BLaER1 treated with 17β-estradiol and CSF1 and Interleukin-3, amounts not matched to agents 10 nM and 100 nM (cell line): ENCODE results near the gene CTIF.
A peak's percentile ranks its signal among the peaks of the same experiment; 100 is the strongest.

Experiments
- H3K27ac ChIP-seq, 11 experiments: shearing (Covaris generic); formaldehyde crosslinking; 2 replicates each; pipeline ENCODE4 v1.8.1; 2022
- H3K27me3 ChIP-seq, 11 experiments: shearing (Covaris generic); formaldehyde crosslinking; 2 replicates each; pipeline ENCODE4 v1.8.1; 2022
- H3K36me3 ChIP-seq, 11 experiments: shearing (Covaris generic); formaldehyde crosslinking; 2 replicates each; pipeline ENCODE4 v1.8.1; 2022
- H3K4me1 ChIP-seq, 10 experiments: shearing (Covaris generic); formaldehyde crosslinking; 2 replicates each; pipeline ENCODE4 v1.8.1; 2022
- H3K4me2 ChIP-seq, 11 experiments: shearing (Covaris generic); formaldehyde crosslinking; 2 replicates each; pipeline ENCODE4 v1.8.1; 2022
- H3K4me3 ChIP-seq, 10 experiments: shearing (Covaris generic); formaldehyde crosslinking; 2 replicates each; pipeline ENCODE4 v1.8.1; 2022
- H3K9ac ChIP-seq, 11 experiments: shearing (Covaris generic); formaldehyde crosslinking; 2 replicates each; pipeline ENCODE4 v1.8.1; 2022
- H3K9me3 ChIP-seq, 11 experiments: shearing (Covaris generic); formaldehyde crosslinking; replicated peaks in 1 of 11; 2 replicates each; pipeline ENCODE4 v1.8.1; 2022
- H4K20me1 ChIP-seq, 11 experiments: shearing (Covaris generic); formaldehyde crosslinking; 2 replicates each; pipeline ENCODE4 v1.8.1; 2022
- Cebpa-rat ChIP-seq, 11 experiments: shearing (Covaris generic); IDR thresholded peaks; 2 replicates each; pipeline ENCODE4 v1.8.1; 2022

CTIF gene

GRCh38 chr18:48732767-48733424 is 194.1 kb downstream of the CTIF start:
- Histone ChIP-seq H3K4me3 (no peak overlapping the region), H3K27me3 (no peaks in the 10 kb centered on the region), H3K9ac (no peak overlapping the region), H3K27ac (no peak overlapping the region), H3K36me3 (peaks cover 0 to 19% (median 0%) of the 10 kb centered on the region in 11 experiments; a peak in 4 of 22 replicates), H3K9me3 (peaks cover 0 to 7% (median 6%) of the 10 kb centered on the region in 11 experiments; a peak in 8 of 22 replicates), H4K20me1 (peaks cover 0 to 70% (median 3%) of the 10 kb centered on the region in 11 experiments; a peak in 9 of 22 replicates), H3K4me2 (peak overlapping the region in 10 of 11 experiments; percentile 12 to 76 (median 36); a peak in 16 of 22 replicates), H3K4me1 (peaks cover 13 to 35% (median 26%) of the 10 kb centered on the region in 10 experiments)
- no peak for TF ChIP-seq Cebpa-rat (IDR thresholded peaks at IDR 0.05)

- Histone ChIP-seq H3K36me3 (peaks cover 0 to 11% (median 0%) of the 10 kb centered on the region in 11 experiments; a peak in 2 of 22 replicates), H4K20me1 (peaks cover 0 to 75% (median 3%) of the 10 kb centered on the region in 11 experiments; a peak in 9 of 22 replicates), H3K9me3 (no peaks in the 10 kb centered on the region; a peak in 1 of 22 replicates), H3K4me3 (no peak overlapping the region), H3K27me3 (no peaks in the 10 kb centered on the region), H3K27ac (no peak overlapping the region), H3K4me1 (peaks cover 13 to 35% (median 26%) of the 10 kb centered on the region in 10 experiments), H3K9ac (no peak overlapping the region), H3K4me2 (peak overlapping the region in 10 of 11 experiments; percentile 12 to 76 (median 36); a peak in 16 of 22 replicates)
- no peak for TF ChIP-seq Cebpa-rat (IDR thresholded peaks at IDR 0.05)
Observed at GRCh38 chr18:48733643-48734253, 194.9 kb downstream of the CTIF start.

- Histone ChIP-seq H3K4me2 (peak overlapping the region in 3 of 11 experiments; percentile 25 to 56 (median 47); a peak in 4 of 22 replicates), H3K36me3 (peaks cover 0 to 5% (median 0%) of the 10 kb centered on the region in 11 experiments; a peak in 1 of 22 replicates), H3K27ac (no peak overlapping the region), H4K20me1 (peaks cover 0 to 77% (median 3%) of the 10 kb centered on the region in 11 experiments; a peak in 9 of 22 replicates), H3K4me1 (peaks cover 13 to 35% (median 26%) of the 10 kb centered on the region in 10 experiments), H3K27me3 (no peaks in the 10 kb centered on the region), H3K4me3 (no peak overlapping the region), H3K9me3 (no peaks in the 10 kb centered on the region), H3K9ac (no peak overlapping the region)
- TF ChIP-seq Cebpa-rat (IDR thresholded peaks at IDR 0.05) = no peak
Observed at GRCh38 chr18:48734460-48734859, 195.6 kb downstream of the CTIF start.

DNA sequence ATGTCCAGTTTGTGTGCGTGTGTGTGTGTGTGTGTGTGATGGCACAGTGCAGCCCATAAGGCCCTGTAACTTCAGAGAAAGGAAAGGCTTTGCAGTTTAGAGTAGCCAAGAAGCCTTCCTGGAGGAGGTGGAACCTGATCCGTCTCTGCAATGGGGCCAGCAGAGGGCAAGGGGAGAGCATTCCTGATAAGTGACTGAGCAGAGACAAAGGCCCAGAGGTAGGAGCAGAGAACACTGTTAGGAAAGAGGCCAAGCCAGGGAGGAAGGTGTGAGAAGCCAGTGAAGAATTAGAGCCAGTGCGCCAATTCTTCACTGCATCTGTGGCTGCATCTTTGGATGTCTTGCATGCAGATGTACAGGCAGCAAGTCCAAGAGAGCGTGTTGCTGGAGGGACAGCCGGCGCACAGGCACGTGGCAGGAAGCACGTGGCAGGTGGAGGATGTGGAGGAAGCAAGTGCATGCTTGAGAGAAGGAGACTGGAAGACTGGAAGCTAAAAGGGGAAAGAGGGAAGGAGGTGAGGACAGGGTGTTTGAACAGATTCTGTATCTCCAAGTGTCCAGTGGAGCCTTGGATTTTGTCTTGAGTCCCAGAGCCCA is 196.3 kb downstream of the CTIF start:
- TF ChIP-seq Cebpa-rat (IDR thresholded peaks at IDR 0.05) = no peak
- Histone ChIP-seq H3K27ac (no peak overlapping the region), H3K27me3 (no peaks in the 10 kb centered on the region)

DNA sequence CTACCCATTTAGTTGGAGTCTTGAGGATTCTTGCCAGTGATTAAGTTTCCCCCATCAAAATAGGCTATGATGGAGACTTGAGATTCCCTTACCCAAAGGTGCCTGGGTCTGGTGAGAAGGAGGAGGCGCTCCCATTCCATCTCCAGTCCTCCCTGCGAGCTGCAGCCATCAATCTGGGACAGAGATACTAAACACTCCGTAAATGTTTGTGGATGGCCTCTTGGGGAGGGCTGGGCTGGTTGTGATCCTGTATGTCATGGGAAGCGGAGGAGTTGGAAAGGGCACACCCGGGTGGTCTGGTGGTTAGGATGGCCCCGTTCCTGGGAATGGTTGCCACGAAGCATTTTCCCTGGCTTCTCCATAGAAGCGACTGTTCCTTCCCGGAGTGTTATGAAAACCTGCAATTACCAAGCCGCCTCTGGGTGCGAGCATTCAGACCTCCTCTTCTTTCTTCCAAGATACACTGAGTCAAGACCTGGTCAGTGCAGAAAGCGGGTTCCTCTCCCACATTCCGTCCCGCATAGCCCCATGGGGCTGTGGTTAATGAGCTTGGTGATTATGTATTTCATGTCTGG is 196.9 kb downstream of the CTIF start:
- no peak overlapping the region for H3K4me3 ChIP-seq
- H4K20me1 ChIP-seq = peaks cover 0 to 68% (median 3%) of the 10 kb centered on the region in 11 experiments; a peak in 10 of 22 replicates
- no peak overlapping the region for H3K9ac ChIP-seq
- no peak for TF ChIP-seq Cebpa-rat (IDR thresholded peaks at IDR 0.05)
- H3K36me3 ChIP-seq = peaks cover 0 to 4% (median 0%) of the 10 kb centered on the region in 11 experiments; a peak in 1 of 22 replicates
- no peaks in the 10 kb centered on the region for H3K27me3 ChIP-seq
- no peak overlapping the region for H3K27ac ChIP-seq
- peak overlapping the region in 8 of 11 experiments; percentile 6 to 56 (median 42); a peak in 9 of 22 replicates for H3K4me2 ChIP-seq
- no peaks in the 10 kb centered on the region for H3K9me3 ChIP-seq
- H3K4me1 ChIP-seq = peaks cover 13 to 35% (median 26%) of the 10 kb centered on the region in 10 experiments

More for the DNA sequence above, 196.3 kb downstream of the CTIF start:
- H3K4me1 ChIP-seq = peaks cover 13 to 35% (median 26%) of the 10 kb centered on the region in 10 experiments
- H3K4me2 ChIP-seq = peak overlapping the region in 10 of 11 experiments; percentile 3 to 56 (median 33); a peak in 16 of 22 replicates
- H3K9ac ChIP-seq = no peak overlapping the region
- peaks cover 0 to 72% (median 3%) of the 10 kb centered on the region in 11 experiments; a peak in 10 of 22 replicates for H4K20me1 ChIP-seq
- H3K4me3 ChIP-seq = no peak overlapping the region
- peaks cover 0 to under 1% (median 0%) of the 10 kb centered on the region in 11 experiments; a peak in 1 of 22 replicates for H3K36me3 ChIP-seq
- H3K9me3 ChIP-seq = no peaks in the 10 kb centered on the region

DNA sequence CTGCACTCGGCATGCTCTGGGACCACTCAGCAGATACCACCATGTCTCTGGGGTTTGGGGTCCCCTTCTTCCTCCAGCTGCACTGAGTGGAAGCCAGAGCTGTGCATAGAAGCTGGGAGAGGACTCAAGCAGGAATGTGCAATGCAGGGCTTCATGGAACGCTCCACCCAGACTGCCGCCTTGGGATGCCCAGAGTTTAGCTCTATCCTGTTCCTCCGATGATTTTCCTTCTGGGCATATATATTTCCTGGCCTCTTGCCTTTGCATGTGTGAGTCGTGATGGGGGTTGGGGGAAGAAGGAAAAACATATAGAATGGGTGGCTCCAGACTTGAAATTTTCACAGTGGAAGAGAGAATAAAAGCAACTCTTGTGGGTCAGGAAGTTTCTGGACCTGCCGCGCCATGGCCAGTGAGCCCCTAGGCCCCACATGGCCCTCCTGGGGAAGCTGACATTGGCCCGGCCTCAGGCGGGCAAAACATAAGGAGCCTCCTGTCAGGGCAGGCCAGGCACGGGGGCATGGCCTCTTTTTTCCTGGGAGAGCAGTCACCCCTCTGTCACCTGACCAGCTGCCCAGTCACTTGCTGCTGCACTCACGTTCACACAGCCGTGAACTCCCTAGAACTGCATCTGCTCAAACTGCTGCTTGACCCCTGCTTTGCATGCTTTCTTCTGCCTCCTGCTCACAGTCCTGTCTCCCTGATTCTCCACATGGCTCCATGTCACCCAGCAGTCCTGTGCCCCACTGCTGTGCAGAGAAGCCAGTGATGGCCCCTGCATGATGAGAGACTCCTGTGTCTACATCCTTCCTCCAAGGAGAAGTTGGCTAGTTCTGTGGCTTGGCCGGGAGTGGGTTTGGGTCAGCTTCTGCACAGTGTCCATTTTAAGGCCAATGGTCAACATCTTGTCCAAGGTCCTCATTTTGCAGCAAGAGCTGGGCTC is 197.8 kb downstream of the CTIF start:
- Histone ChIP-seq H3K9ac (no peak overlapping the region), H3K27ac (no peak overlapping the region), H3K9me3 (no peaks in the 10 kb centered on the region), H3K4me1 (peaks cover 13 to 35% (median 26%) of the 10 kb centered on the region in 10 experiments), H4K20me1 (peaks cover 0 to 60% (median 3%) of the 10 kb centered on the region in 11 experiments; a peak in 10 of 22 replicates), H3K27me3 (no peaks in the 10 kb centered on the region), H3K4me3 (no peak overlapping the region), H3K4me2 (no peak overlapping the region), H3K36me3 (peaks cover 0 to 4% (median 0%) of the 10 kb centered on the region in 11 experiments; a peak in 1 of 22 replicates)
- no peak for TF ChIP-seq Cebpa-rat (IDR thresholded peaks at IDR 0.05)

GRCh38 chr18:48739266-48740067 is 200.6 kb downstream of the CTIF start:
- TF ChIP-seq Cebpa-rat (IDR thresholded peaks at IDR 0.05) = no peak
- H3K4me3 ChIP-seq = no peak overlapping the region
- H3K9me3 ChIP-seq = no peaks in the 10 kb centered on the region

More at GRCh38 chr18:48739266-48740067, 200.6 kb downstream of the CTIF start:
- no peak overlapping the region for H3K4me2 ChIP-seq
- no peak overlapping the region for H3K27ac ChIP-seq
- no peaks in the 10 kb centered on the region for H3K27me3 ChIP-seq
- H3K36me3 ChIP-seq = peaks cover 0 to 11% (median 0%) of the 10 kb centered on the region in 11 experiments; a peak in 1 of 22 replicates
- H3K9ac ChIP-seq = no peak overlapping the region
- peaks cover 0 to 31% (median 0%) of the 10 kb centered on the region in 11 experiments; a peak in 6 of 22 replicates for H4K20me1 ChIP-seq
- peaks cover 7 to 21% (median 11%) of the 10 kb centered on the region in 10 experiments; a peak in 16 of 20 replicates for H3K4me1 ChIP-seq
